PFSK-1 (cell line): ENCODE data around the gene THAP8.

Experiments used
- FOXP2 ChIP-seq: optimal IDR thresholded peaks from 2 replicates; pipeline ENCODE3; 2011; ENCODE audit warnings: borderline replicate concordance, control low read depth, inconsistent platforms; ENCODE audit not compliant: insufficient read depth; ENCODE audit errors: extremely low read length, extremely low read depth
- POLR2AphosphoS5 ChIP-seq: IDR thresholded peaks from 2 replicates; pipeline ENCODE4 v1.6.1; 2012; ENCODE audit warnings: low read depth, mild to moderate bottlenecking, control low read depth, low read length, moderate library complexity
- REST ChIP-seq, 2 experiments: IDR thresholded peaks; 2 replicates each; pipeline versions ENCODE4 v1.6.1 to v1.8.0; 2011 to 2012; ENCODE audit warnings: low read depth in 2 of 2, low read length in 2 of 2, control low read depth in 1 of 2, inconsistent platforms in 1 of 2, mild to moderate bottlenecking in 1 of 2, moderate library complexity in 1 of 2; ENCODE audit not compliant: insufficient read depth in 1 of 2
- SIN3A ChIP-seq: IDR thresholded peaks from 2 replicates; pipeline ENCODE4 v1.6.1; 2012; ENCODE audit warnings: mild to moderate bottlenecking, low read length, moderate library complexity, borderline replicate concordance; ENCODE audit not compliant: insufficient read depth
- TAF1 ChIP-seq: IDR thresholded peaks from 2 replicates; pipeline ENCODE4 v1.6.1; 2012; ENCODE audit warnings: low read length, control low read depth, borderline replicate concordance; ENCODE audit not compliant: insufficient read depth

Gene THAP8

GRCh38 chr19:36008336-36008978, 45.6 kb downstream of the THAP8 start, which contains the start of gene SYNE4:
TSS of gene SYNE4 (minus strand) at chr19:36008813. CDS start at chr19:36008681, 132 bp downstream.
- no peak for TF ChIP-seq FOXP2
- no peak for TF ChIP-seq TAF1
- TF ChIP-seq POLR2AphosphoS5 = no peak
- TF ChIP-seq REST (IDR thresholded peaks at IDR 0.05; ENCODE audit: insufficient read depth in 1 of 2, low read depth in 2 of 2, low read length in 2 of 2) = no peak
- TF ChIP-seq SIN3A = no peak

GRCh38 chr19:36006955-36007354, 47.1 kb downstream of the THAP8 start:
- no peak for TF ChIP-seq POLR2AphosphoS5
- TF ChIP-seq TAF1 = no peak
- no peak for TF ChIP-seq FOXP2
- no peak for TF ChIP-seq SIN3A
- TF ChIP-seq REST (IDR thresholded peaks at IDR 0.05; ENCODE audit: insufficient read depth in 1 of 2, low read depth in 2 of 2, low read length in 2 of 2) = no peak

GRCh38 chr19:36003284-36003683, 50.8 kb downstream of the THAP8 start:
- no peak for TF ChIP-seq REST (IDR thresholded peaks at IDR 0.05; ENCODE audit: insufficient read depth in 1 of 2, low read depth in 2 of 2, low read length in 2 of 2)
- no peak for TF ChIP-seq SIN3A
- no peak for TF ChIP-seq FOXP2
- no peak for TF ChIP-seq POLR2AphosphoS5
- TF ChIP-seq TAF1 = no peak

- TF ChIP-seq REST (IDR thresholded peaks at IDR 0.05; ENCODE audit: insufficient read depth in 1 of 2, low read depth in 2 of 2, low read length in 2 of 2) (no peak), FOXP2 (no peak), TAF1 (no peak), POLR2AphosphoS5 (no peak)
These were observed 52.5 kb downstream of the THAP8 start for GRCh38 chr19:36001605-36002004.

- no peak for TF ChIP-seq FOXP2
- TF ChIP-seq POLR2AphosphoS5 = no peak
- TF ChIP-seq REST (IDR thresholded peaks at IDR 0.05; ENCODE audit: insufficient read depth in 1 of 2, low read depth in 2 of 2, low read length in 2 of 2) = no peak
- TF ChIP-seq SIN3A = no peak
These were observed 57.3 kb downstream of the THAP8 start for GRCh38 chr19:35996777-35997176.
